Spleen (tissue), 7 donors: ENCODE data around the gene FBXL20.

ENCODE experiments used
- CTCF ChIP-seq, 11 experiments: fragments of 200-600 bp in 7 of 11; fragments of 450-650 bp in 4 of 11; sonication (generic) in 4 of 11; IDR thresholded peaks in 8 of 11; conservative IDR thresholded peaks in 3 of 11; 1 replicate in 7 of 11; 2 replicates in 4 of 11; pipeline versions ENCODE4 v1.4.0 to v1.8.0; 2016 to 2021; ENCODE audit warnings: antibody characterized with exemption in 11 of 11, inconsistent platforms in 4 of 11, mild to moderate bottlenecking in 1 of 11
- POLR2A ChIP-seq, 3 donors: fragments of 450-650 bp; IDR thresholded peaks; one replicate each; pipeline ENCODE4 v1.5.1; 2017; ENCODE audit warnings: antibody characterized with exemption in 3 of 3, mild to moderate bottlenecking in 1 of 3
- POLR2AphosphoS5 ChIP-seq, 3 donors: sonication (generic); formaldehyde crosslinking; IDR thresholded peaks; one replicate each; pipeline ENCODE4 v1.5.1; 2017; ENCODE audit warnings: antibody characterized with exemption in 3 of 3
- donor health status: DM: no; HTN: no; CAD: no; lungs with moderate emphysema.
- donor health status: DM: no; HTN: no; CAD: no.
- donor health status: DM: no; HTN: no; CAD: no.

GRCh38 chr17:39284685-39285084 lies 116.7 kb downstream of the FBXL20 start:
- TF ChIP-seq CTCF (IDR thresholded peaks at IDR 0.05 in 8 of 11, conservative IDR thresholded peaks at IDR 0.05 in 3 of 11) (no peak), POLR2A (IDR thresholded peaks at IDR 0.05) (no peak), POLR2AphosphoS5 (IDR thresholded peaks at IDR 0.05) (no peak)
